CD4-positive, alpha-beta T cell (primary cell): Measurements from ENCODE around the gene DAND5. TPM values are rescaled to one million over a fixed set of nuclear protein-coding genes. Genes with fewer than 3 reads are reported as not detected.

Experiments
- ATAC-seq: fragments of 200-7000 bp; cut with Tn5 transposase; one replicate; pipeline ENCODE4 v1.10.0; 2022; ENCODE audit warnings: mild to moderate bottlenecking; ENCODE audit not compliant: poor library complexity
- CTCF ChIA-PET: fragments of 350-600 bp; sonication (Branson Sonifier 250); formaldehyde crosslinking; loops from one replicate; lab custom pipeline; 2021; ENCODE audit warnings: antibody characterized with exemption, inconsistent platforms; lab: Charles Lee
- POLR2A ChIA-PET: fragments of 350-600 bp; sonication (Branson Sonifier 250); formaldehyde crosslinking; loops from one replicate; lab custom pipeline; 2021; ENCODE audit warnings: antibody characterized with exemption, inconsistent platforms; lab: Charles Lee
- DNase-seq, 14 experiments: peaks; one replicate each; pipeline ENCODE4 v3.0.0-alpha.2; 2013 to 2020; ENCODE audit warnings: mixed read lengths in 2 of 14
- H3K27ac ChIP-seq, 2 donors: one replicate each; pipeline versions ENCODE4 v1.5.1 to v1.7.0; 2013; ENCODE audit warnings: low read length in 2 of 2, low read depth in 1 of 2, mild to moderate bottlenecking in 1 of 2
- H3K27me3 ChIP-seq, 2 experiments: 1 replicate in 1 of 2; 2 replicates in 1 of 2; pipeline versions ENCODE4 v1.6.1 to v1.7.0; 2013; ENCODE audit warnings: low read length in 2 of 2, control low read depth in 1 of 2, mild to moderate bottlenecking in 1 of 2, moderate library complexity in 1 of 2; ENCODE audit not compliant: insufficient read depth in 2 of 2, control insufficient read depth in 1 of 2
- H3K36me3 ChIP-seq: one replicate; pipeline ENCODE4 v1.6.1; 2013; ENCODE audit warnings: low read length, control low read depth; ENCODE audit not compliant: insufficient read depth
- H3K4me1 ChIP-seq: one replicate; pipeline ENCODE4 v1.6.1; 2013; ENCODE audit warnings: low read length, control low read depth; ENCODE audit not compliant: insufficient read depth
- H3K4me3 ChIP-seq: one replicate; pipeline ENCODE4 v1.5.1; 2013; ENCODE audit warnings: mild to moderate bottlenecking, low read length, moderate library complexity
- H3K9me3 ChIP-seq, 2 experiments: 1 replicate in 1 of 2; 2 replicates in 1 of 2; pipeline versions ENCODE4 v1.6.1 to v1.7.0; 2013; ENCODE audit warnings: low read length in 2 of 2, mild to moderate bottlenecking in 2 of 2, control low read depth in 1 of 2, moderate library complexity in 1 of 2; ENCODE audit not compliant: control insufficient read depth in 1 of 2, insufficient read depth in 1 of 2
- H3K27ac Mint-ChIP-seq: one replicate; pipeline ENCODE4 v1.8.0; 2020; ENCODE audit warnings: mixed read lengths
- H3K27me3 Mint-ChIP-seq: one replicate; pipeline ENCODE4 v1.8.0; 2021; ENCODE audit warnings: mixed read lengths
- H3K36me3 Mint-ChIP-seq: one replicate; pipeline ENCODE4 v1.8.0; 2021; ENCODE audit warnings: low read depth, mixed read lengths
- H3K4me1 Mint-ChIP-seq: one replicate; pipeline ENCODE4 v1.8.0; 2021; ENCODE audit warnings: low read depth, mixed read lengths
- H3K4me3 Mint-ChIP-seq: one replicate; pipeline ENCODE4 v1.8.0; 2020; ENCODE audit warnings: mild to moderate bottlenecking, mixed read lengths
- H3K9me3 Mint-ChIP-seq: one replicate; pipeline ENCODE4 v1.8.0; 2020; ENCODE audit warnings: mixed read lengths
- CTCF ChIP-seq: fragments of 200-600 bp; IDR thresholded peaks from one replicate; pipeline ENCODE4 v1.8.0; 2022; ENCODE audit warnings: antibody characterized with exemption, mild to moderate bottlenecking
- intact Hi-C, 2 experiments: fragments of 100-400 bp; cut with DNase I in 1 of 2; cut with micrococcal nuclease in 1 of 2; formaldehyde crosslinking; loops; one replicate each; pipeline versions ENCODE4 v1.15.1 to v1.9.0; 2023 to 2025; cut with DNase I, micrococcal nuclease
- microRNA-seq: library from miRNA; unstranded; fragments of <30 nt; microRNA quantifications from one replicate; pipeline ENCODE4 v1.2.0, GENCODE V29; 2021; ENCODE audit warnings: borderline microRNAs expressed, borderline replicate concordance
- total RNA-seq, 174 experiments: library from RNA in 2 of 174; stranded (reverse) in 2 of 174; gene quantifications; one replicate each; pipeline ENCODE4 v1.2.3 and lab custom pipeline; 2021 to 2026

DAND5 gene
- total RNA-seq, 2 experiments from 2014 or later = not detected

GRCh38 chr19:13022111-13022858 lies 52.9 kb downstream of the DAND5 start:
- peaks cover 23 to 24% of the 10 kb centered on the region in 2 experiments for H3K27me3 ChIP-seq
- H3K27ac ChIP-seq = no peak overlapping the region
- CTCF ChIA-PET = no interaction called here
- H3K36me3 Mint-ChIP-seq = peaks cover 6% of the 10 kb centered on the region
- peaks cover 78% of the 10 kb centered on the region for H3K27me3 Mint-ChIP-seq
- intact Hi-C loops = no loop called here
- DNase-seq (no peak), ATAC-seq (no peak)
- POLR2A ChIA-PET = no interaction called here
- H3K9me3 Mint-ChIP-seq = no peaks in the 10 kb centered on the region
- peaks cover 16% of the 10 kb centered on the region for H3K4me1 Mint-ChIP-seq
- no peak overlapping the region for H3K4me3 ChIP-seq
- H3K4me1 ChIP-seq = peaks cover 23% of the 10 kb centered on the region
- H3K36me3 ChIP-seq = no peaks in the 10 kb centered on the region
- no peaks in the 10 kb centered on the region for H3K9me3 ChIP-seq
- H3K4me3 Mint-ChIP-seq = peak overlapping the region; percentile 71
- TF ChIP-seq CTCF = no peak
- H3K27ac Mint-ChIP-seq = no peak overlapping the region

GRCh38 chr19:13022859-13023636 lies 53.7 kb downstream of the DAND5 start:
- peaks cover 16% of the 10 kb centered on the region for H3K4me1 Mint-ChIP-seq
- no peaks in the 10 kb centered on the region for H3K9me3 Mint-ChIP-seq
- peaks cover 6% of the 10 kb centered on the region for H3K36me3 Mint-ChIP-seq
- Histone ChIP-seq H3K36me3 (no peaks in the 10 kb centered on the region), H3K27me3 (peaks cover 21 to 23% of the 10 kb centered on the region in 2 experiments), H3K4me3 (peak overlapping the region; percentile 24), H3K27ac (no peak overlapping the region), H3K9me3 (no peaks in the 10 kb centered on the region), H3K4me1 (peaks cover 23% of the 10 kb centered on the region)
- DNase-seq = peak in 1 of 14 experiments; percentile 10
- intact Hi-C loops = no loop called here
- ATAC-seq = no peak
- H3K4me3 Mint-ChIP-seq = peak overlapping the region; percentile 68
- ChIA-PET POLR2A (interaction anchor here (1.0 kb wide), 1 partner anchor 16 kb away, joined by 3 read pairs; no protein-coding TSS in a partner anchor), CTCF (interaction anchor here (1.0 kb wide), 1 partner anchor 46 kb away, joined by 3 read pairs; no protein-coding TSS in a partner anchor)
- no peak overlapping the region for H3K27ac Mint-ChIP-seq
- no peak for TF ChIP-seq CTCF
- peaks cover 71% of the 10 kb centered on the region for H3K27me3 Mint-ChIP-seq

GRCh38 chr19:13023656-13024055 lies 54.3 kb downstream of the DAND5 start:
- POLR2A ChIA-PET = interaction anchor here (1.0 kb wide), 1 partner anchor 17 kb away, joined by 3 read pairs; no protein-coding TSS in a partner anchor
- CTCF ChIA-PET = interaction anchor here (1.0 kb wide), 1 partner anchor 46 kb away, joined by 3 read pairs; no protein-coding TSS in a partner anchor

More at GRCh38 chr19:13023656-13024055, 54.3 kb downstream of the DAND5 start:
- no peaks in the 10 kb centered on the region for H3K9me3 ChIP-seq
- Mint-ChIP-seq H3K27me3 (peaks cover 70% of the 10 kb centered on the region), H3K4me1 (peaks cover 16% of the 10 kb centered on the region), H3K4me3 (peak overlapping the region; percentile 68), H3K36me3 (peaks cover 6% of the 10 kb centered on the region), H3K27ac (no peak overlapping the region), H3K9me3 (no peaks in the 10 kb centered on the region)
- no peak for TF ChIP-seq CTCF
- intact Hi-C loops = no loop called here
- DNase-seq (no peak), ATAC-seq (no peak)
- no peak overlapping the region for H3K27ac ChIP-seq
- no peaks in the 10 kb centered on the region for H3K36me3 ChIP-seq
- H3K4me3 ChIP-seq = no peak overlapping the region
- peaks cover 23% of the 10 kb centered on the region for H3K4me1 ChIP-seq
- H3K27me3 ChIP-seq = peaks cover 21 to 23% of the 10 kb centered on the region in 2 experiments

Small RNA genes lying within 50 kb of the gene (microRNA-seq; reads per million reads assigned to microRNA genes)
- gene MIR5695 (not detected), gene MIR6515 (0.61 reads per million)

Other genes with a start within 250 kb of the DAND5 start
- gene TNPO2, start 245.6 kb upstream of the DAND5 start, total RNA-seq = 10 to 100 TPM; 47.3 to 47.4 TPM
- gene TRIR, start 234.9 kb upstream of the DAND5 start, total RNA-seq = 100 to 1,000 TPM; 194 to 201 TPM
- 10 to 100 TPM; 13.9 to 14.5 TPM for gene GET3, start 232.1 kb upstream of the DAND5 start, total RNA-seq
- gene BEST2, start 217.8 kb upstream of the DAND5 start, total RNA-seq = not detected
- 10 to 100 TPM; 14.8 to 17.0 TPM for gene HOOK2, start 194.0 kb upstream of the DAND5 start, total RNA-seq
- 1,000 to 10,000 TPM; 2,467 to 2,518 TPM for gene JUNB, start 178.1 kb upstream of the DAND5 start, total RNA-seq
- 10 to 100 TPM; 59.7 to 65.9 TPM for gene PRDX2, start 167.8 kb upstream of the DAND5 start, total RNA-seq
- gene THSD8, start 167.5 kb upstream of the DAND5 start, total RNA-seq = 1 to 10 TPM in 1 of 2 experiments, not detected in 1; 1.3 TPM
- gene RNASEH2A, start 163.0 kb upstream of the DAND5 start, total RNA-seq = 1 to 10 TPM; 1.5 to 2.7 TPM
- not detected for gene RTBDN, start 135.0 kb upstream of the DAND5 start, total RNA-seq
- gene MAST1, start 131.1 kb upstream of the DAND5 start, total RNA-seq = under 1 TPM; 0.22 to 0.60 TPM
- gene DNASE2, start 88.1 kb upstream of the DAND5 start, total RNA-seq = 10 to 100 TPM; 10.4 to 11.1 TPM
- gene KLF1, start 82.4 kb upstream of the DAND5 start, total RNA-seq = not detected
- 10 to 100 TPM; 39.2 to 42.1 TPM for gene GCDH, start 78.4 kb upstream of the DAND5 start, total RNA-seq
- gene SYCE2, start 50.3 kb upstream of the DAND5 start, total RNA-seq = 1 to 10 TPM; 2.1 to 3.5 TPM
- 10 to 100 TPM; 17.2 TPM for gene FARSA, start 35.9 kb upstream of the DAND5 start, total RNA-seq
- gene CALR, start 31.0 kb upstream of the DAND5 start, total RNA-seq = 100 to 1,000 TPM; 558 to 559 TPM
- 10 to 100 TPM; 90.0 to 92.7 TPM for gene RAD23A, start 23.7 kb upstream of the DAND5 start, total RNA-seq
- gene GADD45GIP1, start 12.4 kb upstream of the DAND5 start, total RNA-seq = 10 to 100 TPM; 12.1 to 12.8 TPM
- gene NFIX, start 25.9 kb downstream of the DAND5 start, total RNA-seq = 1 to 10 TPM; 3.0 to 3.3 TPM
- gene LYL1, start 133.3 kb downstream of the DAND5 start, total RNA-seq = 1 to 10 TPM; 1.9 to 2.1 TPM
- 10 to 100 TPM; 60.5 to 63.4 TPM for gene TRMT1, start 147.2 kb downstream of the DAND5 start, total RNA-seq
- 10 to 100 TPM; 13.0 to 13.5 TPM for gene NACC1, start 148.7 kb downstream of the DAND5 start, total RNA-seq
- 10 to 100 TPM; 40.9 to 43.9 TPM for gene STX10, start 180.8 kb downstream of the DAND5 start, total RNA-seq
- 100 to 1,000 TPM; 254 to 255 TPM for gene IER2, start 180.8 kb downstream of the DAND5 start, total RNA-seq